ENCODE data around the gene CACNA1C.

CACNA1C gene

GRCh38 chr12:2035431-2036055, 17.2 kb upstream of the CACNA1C start:
- DNase-seq (ENCODE audit: low read depth), result no peak

GRCh38 chr12:2039034-2039433, 13.8 kb upstream of the CACNA1C start:
- no peak for DNase-seq (ENCODE audit: low read depth)

GRCh38 chr12:2043054-2043453, 9.7 kb upstream of the CACNA1C start:
- DNase-seq (ENCODE audit: low read depth), result no peak

- DNase-seq (ENCODE audit: low read depth), result no peak
Observed at GRCh38 chr12:2044165-2044564, 8.6 kb upstream of the CACNA1C start.

GRCh38 chr12:2046957-2047356, 5.8 kb upstream of the CACNA1C start:
- DNase-seq (ENCODE audit: low read depth), result no peak

- no peak for DNase-seq (ENCODE audit: low read depth)
Observed at GRCh38 chr12:2047752-2048151, 5.0 kb upstream of the CACNA1C start.

DNA sequence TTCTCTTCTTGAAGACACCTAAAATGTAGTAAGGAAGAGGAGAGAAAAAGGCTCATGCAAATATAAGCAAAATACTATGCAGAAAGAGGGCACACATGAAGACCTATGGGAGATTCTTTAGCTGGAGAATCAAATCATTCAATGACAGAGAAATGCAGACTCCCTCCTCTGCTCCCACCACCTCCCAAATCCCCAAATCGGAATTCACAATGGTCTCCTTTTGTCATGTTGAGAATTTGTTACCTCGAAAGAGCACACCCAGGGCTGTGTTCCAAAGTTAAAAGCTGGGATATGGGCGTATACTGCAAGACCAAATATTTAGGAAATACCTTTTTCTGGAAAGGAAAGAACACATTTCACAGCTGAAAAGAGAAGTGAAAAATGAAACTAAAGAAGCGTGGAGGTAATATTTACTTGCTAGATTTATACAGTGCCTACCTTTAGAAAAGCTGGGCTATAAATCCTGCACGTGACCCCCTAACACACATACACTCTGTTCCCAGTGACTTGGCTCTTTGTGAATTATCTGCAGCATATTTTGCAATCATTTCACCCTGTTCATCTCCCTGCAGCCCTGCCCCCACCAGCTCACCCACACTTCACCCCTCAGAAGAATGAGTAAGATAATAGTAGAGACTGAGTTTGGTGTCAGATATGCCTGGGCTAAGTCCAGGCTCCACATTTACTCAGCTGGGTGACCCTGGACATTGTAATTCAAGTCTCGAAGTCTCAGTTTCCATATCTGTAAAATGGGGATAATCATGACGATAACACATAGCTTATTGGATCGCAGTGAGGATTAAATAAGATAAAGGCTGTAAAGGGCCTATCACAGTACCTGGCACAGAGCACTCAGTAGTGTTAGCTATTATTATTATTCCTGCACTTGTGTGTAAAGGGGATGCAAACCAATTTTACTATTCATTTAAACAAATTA, 2.9 kb upstream of the CACNA1C start:
- no peak for DNase-seq (ENCODE audit: low read depth)

- DNase-seq (ENCODE audit: low read depth), result no peak
Observed at GRCh38 chr12:2051700-2052621, 826 bp upstream of the CACNA1C start.

DNA sequence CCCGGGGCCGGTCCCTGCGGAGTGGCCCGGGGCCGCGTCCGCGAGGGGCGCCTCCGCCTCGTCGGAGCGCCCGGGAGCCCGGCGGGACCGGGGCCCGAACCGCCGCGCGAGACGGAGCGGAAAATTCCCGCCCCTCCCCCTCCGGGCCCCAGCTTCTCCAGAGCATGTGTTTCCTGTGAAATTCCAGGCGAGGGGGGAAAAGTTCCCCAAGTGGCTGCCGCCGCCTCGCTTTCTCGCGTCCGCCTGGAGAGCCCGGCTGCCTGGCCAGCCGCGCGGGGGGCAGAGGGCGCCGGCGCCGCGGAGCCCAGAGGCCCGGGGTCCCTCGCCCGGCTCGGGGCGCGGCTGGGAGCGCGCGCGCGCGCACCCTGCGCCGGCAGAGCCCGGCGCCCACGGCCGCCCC, 904 bp downstream of the CACNA1C start:
- DNase-seq (ENCODE audit: low read depth), result no peak

GRCh38 chr12:2054091-2055018, 1.6 kb downstream of the CACNA1C start:
- DNase-seq (ENCODE audit: low read depth), result no peak

- DNase-seq (ENCODE audit: low read depth), result peak; percentile 19
Observed at GRCh38 chr12:2057041-2057794, 4.4 kb downstream of the CACNA1C start.

DNA sequence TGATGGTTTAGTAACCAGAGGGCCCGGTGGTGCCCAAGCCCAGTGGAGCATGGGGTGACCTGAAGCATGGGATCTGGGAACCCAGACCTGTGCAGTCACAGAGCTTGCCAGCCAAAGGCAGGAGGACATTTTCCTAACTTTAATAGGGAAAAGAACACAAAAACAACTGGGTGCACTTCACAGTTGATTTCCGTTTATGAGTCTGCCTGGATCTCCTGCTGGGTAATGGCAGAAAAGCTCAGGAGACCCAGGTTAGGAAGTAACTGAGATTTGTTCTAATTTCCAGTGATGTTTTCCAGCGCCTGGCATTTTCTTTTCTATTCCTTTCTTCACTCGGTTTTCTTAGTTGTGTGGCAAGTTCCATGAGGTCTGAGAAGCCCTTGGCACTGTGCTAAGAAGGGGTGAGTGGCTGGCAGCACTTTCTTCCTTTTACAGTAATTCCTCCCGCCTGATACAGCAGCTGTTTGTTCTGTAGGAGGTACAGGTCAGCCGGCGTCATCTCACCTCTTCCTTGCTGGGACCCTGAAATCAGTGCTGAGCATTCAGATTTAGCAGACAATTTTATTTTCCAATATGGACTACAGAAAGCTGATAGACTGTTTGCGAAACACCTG, 5.1 kb downstream of the CACNA1C start:
- DNase-seq (ENCODE audit: low read depth), result no peak

DNA sequence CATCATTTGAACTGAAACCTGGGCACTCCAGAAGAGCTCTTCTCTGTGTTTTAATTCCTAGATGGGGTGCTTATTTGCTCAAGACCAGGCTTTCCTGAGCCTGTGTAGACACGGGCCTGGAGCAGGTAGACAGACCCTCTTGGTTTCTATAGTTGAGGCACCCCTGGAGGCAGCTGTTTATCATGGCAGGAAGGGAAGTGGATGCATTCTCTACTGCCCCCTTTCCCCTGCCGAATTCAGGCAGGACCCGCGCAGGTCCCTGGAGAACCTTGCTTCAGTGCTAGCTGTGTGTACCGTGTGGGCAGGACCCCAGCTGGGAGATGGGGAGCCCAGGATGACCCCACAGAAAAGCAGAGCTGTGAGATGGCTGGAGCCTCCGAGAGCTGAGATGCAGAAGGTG, 6.0 kb downstream of the CACNA1C start:
- no peak for DNase-seq (ENCODE audit: low read depth)

DNA sequence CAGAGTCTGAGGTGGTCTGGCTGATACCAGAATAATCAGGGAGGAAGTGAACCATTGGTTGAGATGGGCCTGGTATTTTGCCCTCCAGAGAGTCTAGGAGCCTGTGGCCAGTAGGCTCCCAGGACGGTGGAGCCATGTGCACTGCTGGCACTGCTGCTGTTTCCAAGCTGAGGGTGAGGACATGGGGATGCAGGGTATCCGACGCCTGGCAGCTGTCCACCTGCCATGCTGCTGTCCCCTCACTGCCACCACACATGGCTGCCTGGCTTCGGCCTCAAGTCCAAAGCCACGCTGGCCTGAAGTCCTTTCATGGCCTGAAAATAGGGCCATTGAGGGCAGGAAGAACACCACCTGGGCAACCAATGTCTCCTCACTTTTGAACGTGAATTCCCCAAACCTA, 8.6 kb downstream of the CACNA1C start:
- DNase-seq (ENCODE audit: low read depth), result no peak

DNA sequence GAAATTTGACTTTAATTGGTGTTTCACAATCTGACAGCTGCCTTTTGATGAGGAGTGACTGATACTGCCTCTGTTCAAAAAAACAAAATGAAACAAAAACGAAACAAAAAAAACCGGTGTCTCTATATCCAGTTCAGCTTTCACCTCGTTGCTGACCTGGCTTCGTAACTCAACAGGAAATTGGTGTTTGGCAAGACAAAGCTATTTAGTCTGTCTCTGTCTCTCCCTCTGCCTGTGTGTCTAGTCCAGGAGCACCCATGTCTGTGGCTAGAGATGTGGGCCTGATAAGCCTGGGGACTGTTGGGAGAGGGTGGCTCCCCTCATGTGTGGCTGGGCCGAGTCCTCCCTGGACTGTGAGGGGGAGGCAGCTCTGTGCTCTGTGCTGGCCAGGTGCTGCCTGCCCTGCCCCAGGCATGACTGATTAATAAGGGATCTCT, 11.3 kb downstream of the CACNA1C start:
- DNase-seq (ENCODE audit: low read depth), result no peak

DNA sequence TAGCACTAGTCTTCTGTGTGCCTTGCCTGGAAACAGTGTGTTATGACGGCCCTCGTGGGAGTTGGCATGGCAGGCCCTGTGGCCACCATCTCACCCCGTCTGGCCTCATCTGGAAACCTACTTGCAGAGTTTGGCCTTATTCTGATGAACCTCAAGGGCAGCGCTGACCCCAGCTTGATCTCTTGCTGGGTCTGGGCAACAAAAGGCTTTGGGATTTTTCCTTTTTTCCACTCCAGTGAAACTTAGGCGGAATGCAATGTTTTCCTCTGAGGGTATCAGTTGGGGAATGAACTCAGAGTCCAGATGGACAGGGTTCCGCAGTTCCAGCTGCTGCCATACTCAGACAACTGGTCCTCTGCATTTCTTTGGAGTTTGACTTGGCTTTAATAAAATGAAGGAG, 15.9 kb downstream of the CACNA1C start:
- no peak for DNase-seq (ENCODE audit: low read depth)

GRCh38 chr12:2070440-2071045, 17.8 kb downstream of the CACNA1C start:
- no peak for DNase-seq (ENCODE audit: low read depth)

GRCh38 chr12:2074792-2075191, 22.0 kb downstream of the CACNA1C start:
- no peak for DNase-seq (ENCODE audit: low read depth)

- no peak for DNase-seq (ENCODE audit: low read depth)
Observed at GRCh38 chr12:2075508-2076195, 22.9 kb downstream of the CACNA1C start.

Data from HS-27A (cell line).